COR-L47 (cell line): ENCODE measurements around the gene CCDC40.
"Not testable (repeated sequence)": the region's sequence is repeated elsewhere in the genome, so short reads cannot be mapped to it uniquely, and the experiment has no call there.

Experiments
- DNase-seq: peaks from one replicate; lab custom pipeline; 2025; lab: John Stamatoyannopoulos, UW

CCDC40 gene

GRCh38 chr17:80035937-80036714 lies at the start of gene CCDC40:
Gene CCDC40, plus strand, starts transcription at chr17:80036642. Its CDS starts 21 bp downstream, at chr17:80036663.
- DNase-seq: peak; percentile 82

GRCh38 chr17:79987187-79987934 lies 49.1 kb upstream of the CCDC40 start:
- DNase-seq: no peak

GRCh38 chr17:79987935-79988184 lies 48.6 kb upstream of the CCDC40 start:
- no peak for DNase-seq

- DNase-seq: peak; percentile 80
These were observed 48.1 kb upstream of the CCDC40 start for GRCh38 chr17:79988185-79988971.

- DNase-seq: no peak
These were observed 47.2 kb upstream of the CCDC40 start for GRCh38 chr17:79989106-79989835.

GRCh38 chr17:79990051-79990592 lies 46.3 kb upstream of the CCDC40 start:
- no peak for DNase-seq

GRCh38 chr17:79990704-79991103 lies 45.7 kb upstream of the CCDC40 start:
- DNase-seq: no peak

GRCh38 chr17:79991140-79991923 lies 45.1 kb upstream of the CCDC40 start:
- DNase-seq: peak; percentile 93

- no peak for DNase-seq
These were observed 44.4 kb upstream of the CCDC40 start for GRCh38 chr17:79991924-79992648.

- no peak for DNase-seq
These were observed 43.6 kb upstream of the CCDC40 start for GRCh38 chr17:79992649-79993389.

- no peak for DNase-seq
These were observed 42.8 kb upstream of the CCDC40 start for GRCh38 chr17:79993390-79994227.

- DNase-seq: not testable (repeated sequence)
These were observed 42.2 kb upstream of the CCDC40 start for GRCh38 chr17:79994228-79994569.

- no peak for DNase-seq
These were observed 41.8 kb upstream of the CCDC40 start for GRCh38 chr17:79994602-79995001.

- no peak for DNase-seq
These were observed 40.7 kb upstream of the CCDC40 start for GRCh38 chr17:79995696-79996095.

- DNase-seq: no peak
These were observed 40.2 kb upstream of the CCDC40 start for GRCh38 chr17:79996291-79996690.

- no peak for DNase-seq
These were observed 39.3 kb upstream of the CCDC40 start for GRCh38 chr17:79997011-79997660.

- no peak for DNase-seq
These were observed 36.3 kb upstream of the CCDC40 start for GRCh38 chr17:80000136-80000535.
